H1 (cell line): ENCODE results near the gene BCAM. TPM values are rescaled to one million over a fixed set of nuclear protein-coding genes. Genes with fewer than 3 reads are reported as not detected.

Experiments used
- CBX8 ChIP-seq: fragments of 300-800, 300-1000 bp; sonication (generic); IDR thresholded peaks from 2 replicates; pipeline ENCODE4 v1.7.1; 2016; ENCODE audit warnings: low read depth, low read length, borderline replicate concordance
- CEBPB ChIP-seq: IDR thresholded peaks from 2 replicates; pipeline ENCODE4 v1.6.1; 2012; ENCODE audit warnings: low read depth, low read length
- GTF2F1 ChIP-seq: IDR thresholded peaks from 2 replicates; pipeline ENCODE4 v1.6.1; 2012; ENCODE audit warnings: low read depth, low read length, improper control_type of control experiment, borderline replicate concordance
- HDAC2 ChIP-seq, 2 experiments: fragments of 300-600 bp in 1 of 2; sonication (generic) in 1 of 2; IDR thresholded peaks; 2 replicates each; pipeline ENCODE4 v1.6.1; 2011 to 2012; ENCODE audit warnings: low read depth in 2 of 2, low read length in 2 of 2, mild to moderate bottlenecking in 2 of 2, moderate library complexity in 2 of 2, borderline replicate concordance in 1 of 2, inconsistent platforms in 1 of 2
- KDM4A ChIP-seq: IDR thresholded peaks from one replicate; pipeline ENCODE4 v1.7.1; 2012; ENCODE audit warnings: low read depth, mild to moderate bottlenecking, moderate library complexity, low read length, inconsistent platforms; ENCODE audit not compliant: severe bottlenecking
- RXRA ChIP-seq: IDR thresholded peaks from 2 replicates; pipeline ENCODE4 v1.6.1; 2011; ENCODE audit warnings: low read depth, mild to moderate bottlenecking, low read length, moderate library complexity; ENCODE audit not compliant: insufficient read depth
- SUZ12 ChIP-seq: fragments of 200-600 bp; sonication (generic); IDR thresholded peaks from 2 replicates; pipeline ENCODE4 v1.6.1; 2012; ENCODE audit warnings: mild to moderate bottlenecking, inconsistent platforms, low read length, moderate library complexity, mixed read lengths
- polyA plus RNA-seq, 7 experiments: library from polyadenylated mRNA; depleted of rRNA in 3 of 7; stranded (reverse) in 5 of 7; unstranded in 2 of 7; fragments of >200 nt in 5 of 7; fragments of 200-250 nt in 2 of 7; gene quantifications; 1 replicate in 5 of 7; 2 replicates in 1 of 7; 4 replicates in 1 of 7; pipeline versions ENCODE4 v1.2.1 to v1.2.3, GENCODE V29; 2011 to 2013; ENCODE audit warnings: missing spikeins in 2 of 7, mixed read lengths in 2 of 7
- total RNA-seq: library from RNA; stranded (reverse); fragmentation: NEBNext Ultra II Directional; extraction: Animal tissue kit (Norgen Biotek cat#: 25700); gene quantifications from 2 replicates; pipeline ENCODE4 v1.2.1, GENCODE V29; 2021
- TF ChIP-seq, protein P1 (sequence below), 3 experiments: IDR thresholded peaks; 1 replicate in 2 of 3; 2 replicates in 1 of 3; pipeline versions ENCODE4 v1.5.1 to v1.6.1; 2011; ENCODE audit warnings: low read length in 3 of 3, mild to moderate bottlenecking in 3 of 3, inconsistent platforms in 2 of 3, low read depth in 1 of 3, moderate library complexity in 1 of 3; ENCODE audit not compliant: insufficient read depth in 1 of 3; ENCODE audit errors: control extremely low read depth in 1 of 3
- TF ChIP-seq, protein P2 (sequence below): fragments of 300-600 bp; sonication (generic); IDR thresholded peaks from 2 replicates; pipeline ENCODE4 v1.7.1; 2012; ENCODE audit warnings: low read length, moderate library complexity, mild to moderate bottlenecking, inconsistent platforms; ENCODE audit not compliant: insufficient replicate concordance

BCAM gene
- total and polyA plus RNA-seq, 2 of the 8 experiments (the other 6 are each of a cell fraction or from before 2014, with no cell fraction given) = 32.5 to 81.4 TPM

- TF ChIP-seq, protein P1, sequence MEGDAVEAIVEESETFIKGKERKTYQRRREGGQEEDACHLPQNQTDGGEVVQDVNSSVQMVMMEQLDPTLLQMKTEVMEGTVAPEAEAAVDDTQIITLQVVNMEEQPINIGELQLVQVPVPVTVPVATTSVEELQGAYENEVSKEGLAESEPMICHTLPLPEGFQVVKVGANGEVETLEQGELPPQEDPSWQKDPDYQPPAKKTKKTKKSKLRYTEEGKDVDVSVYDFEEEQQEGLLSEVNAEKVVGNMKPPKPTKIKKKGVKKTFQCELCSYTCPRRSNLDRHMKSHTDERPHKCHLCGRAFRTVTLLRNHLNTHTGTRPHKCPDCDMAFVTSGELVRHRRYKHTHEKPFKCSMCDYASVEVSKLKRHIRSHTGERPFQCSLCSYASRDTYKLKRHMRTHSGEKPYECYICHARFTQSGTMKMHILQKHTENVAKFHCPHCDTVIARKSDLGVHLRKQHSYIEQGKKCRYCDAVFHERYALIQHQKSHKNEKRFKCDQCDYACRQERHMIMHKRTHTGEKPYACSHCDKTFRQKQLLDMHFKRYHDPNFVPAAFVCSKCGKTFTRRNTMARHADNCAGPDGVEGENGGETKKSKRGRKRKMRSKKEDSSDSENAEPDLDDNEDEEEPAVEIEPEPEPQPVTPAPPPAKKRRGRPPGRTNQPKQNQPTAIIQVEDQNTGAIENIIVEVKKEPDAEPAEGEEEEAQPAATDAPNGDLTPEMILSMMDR (IDR thresholded peaks at IDR 0.05; ENCODE audit: control extremely low read depth in 1 of 3, insufficient read depth in 1 of 3, low read depth in 1 of 3, low read length in 3 of 3) = no peak
- TF ChIP-seq RXRA (no peak), CEBPB (no peak), SUZ12 (no peak), CBX8 (no peak), GTF2F1 (no peak), HDAC2 (IDR thresholded peaks at IDR 0.05; ENCODE audit: borderline replicate concordance in 1 of 2, low read depth in 2 of 2, low read length in 2 of 2) (no peak), KDM4A (no peak)
- TF ChIP-seq, protein P2, sequence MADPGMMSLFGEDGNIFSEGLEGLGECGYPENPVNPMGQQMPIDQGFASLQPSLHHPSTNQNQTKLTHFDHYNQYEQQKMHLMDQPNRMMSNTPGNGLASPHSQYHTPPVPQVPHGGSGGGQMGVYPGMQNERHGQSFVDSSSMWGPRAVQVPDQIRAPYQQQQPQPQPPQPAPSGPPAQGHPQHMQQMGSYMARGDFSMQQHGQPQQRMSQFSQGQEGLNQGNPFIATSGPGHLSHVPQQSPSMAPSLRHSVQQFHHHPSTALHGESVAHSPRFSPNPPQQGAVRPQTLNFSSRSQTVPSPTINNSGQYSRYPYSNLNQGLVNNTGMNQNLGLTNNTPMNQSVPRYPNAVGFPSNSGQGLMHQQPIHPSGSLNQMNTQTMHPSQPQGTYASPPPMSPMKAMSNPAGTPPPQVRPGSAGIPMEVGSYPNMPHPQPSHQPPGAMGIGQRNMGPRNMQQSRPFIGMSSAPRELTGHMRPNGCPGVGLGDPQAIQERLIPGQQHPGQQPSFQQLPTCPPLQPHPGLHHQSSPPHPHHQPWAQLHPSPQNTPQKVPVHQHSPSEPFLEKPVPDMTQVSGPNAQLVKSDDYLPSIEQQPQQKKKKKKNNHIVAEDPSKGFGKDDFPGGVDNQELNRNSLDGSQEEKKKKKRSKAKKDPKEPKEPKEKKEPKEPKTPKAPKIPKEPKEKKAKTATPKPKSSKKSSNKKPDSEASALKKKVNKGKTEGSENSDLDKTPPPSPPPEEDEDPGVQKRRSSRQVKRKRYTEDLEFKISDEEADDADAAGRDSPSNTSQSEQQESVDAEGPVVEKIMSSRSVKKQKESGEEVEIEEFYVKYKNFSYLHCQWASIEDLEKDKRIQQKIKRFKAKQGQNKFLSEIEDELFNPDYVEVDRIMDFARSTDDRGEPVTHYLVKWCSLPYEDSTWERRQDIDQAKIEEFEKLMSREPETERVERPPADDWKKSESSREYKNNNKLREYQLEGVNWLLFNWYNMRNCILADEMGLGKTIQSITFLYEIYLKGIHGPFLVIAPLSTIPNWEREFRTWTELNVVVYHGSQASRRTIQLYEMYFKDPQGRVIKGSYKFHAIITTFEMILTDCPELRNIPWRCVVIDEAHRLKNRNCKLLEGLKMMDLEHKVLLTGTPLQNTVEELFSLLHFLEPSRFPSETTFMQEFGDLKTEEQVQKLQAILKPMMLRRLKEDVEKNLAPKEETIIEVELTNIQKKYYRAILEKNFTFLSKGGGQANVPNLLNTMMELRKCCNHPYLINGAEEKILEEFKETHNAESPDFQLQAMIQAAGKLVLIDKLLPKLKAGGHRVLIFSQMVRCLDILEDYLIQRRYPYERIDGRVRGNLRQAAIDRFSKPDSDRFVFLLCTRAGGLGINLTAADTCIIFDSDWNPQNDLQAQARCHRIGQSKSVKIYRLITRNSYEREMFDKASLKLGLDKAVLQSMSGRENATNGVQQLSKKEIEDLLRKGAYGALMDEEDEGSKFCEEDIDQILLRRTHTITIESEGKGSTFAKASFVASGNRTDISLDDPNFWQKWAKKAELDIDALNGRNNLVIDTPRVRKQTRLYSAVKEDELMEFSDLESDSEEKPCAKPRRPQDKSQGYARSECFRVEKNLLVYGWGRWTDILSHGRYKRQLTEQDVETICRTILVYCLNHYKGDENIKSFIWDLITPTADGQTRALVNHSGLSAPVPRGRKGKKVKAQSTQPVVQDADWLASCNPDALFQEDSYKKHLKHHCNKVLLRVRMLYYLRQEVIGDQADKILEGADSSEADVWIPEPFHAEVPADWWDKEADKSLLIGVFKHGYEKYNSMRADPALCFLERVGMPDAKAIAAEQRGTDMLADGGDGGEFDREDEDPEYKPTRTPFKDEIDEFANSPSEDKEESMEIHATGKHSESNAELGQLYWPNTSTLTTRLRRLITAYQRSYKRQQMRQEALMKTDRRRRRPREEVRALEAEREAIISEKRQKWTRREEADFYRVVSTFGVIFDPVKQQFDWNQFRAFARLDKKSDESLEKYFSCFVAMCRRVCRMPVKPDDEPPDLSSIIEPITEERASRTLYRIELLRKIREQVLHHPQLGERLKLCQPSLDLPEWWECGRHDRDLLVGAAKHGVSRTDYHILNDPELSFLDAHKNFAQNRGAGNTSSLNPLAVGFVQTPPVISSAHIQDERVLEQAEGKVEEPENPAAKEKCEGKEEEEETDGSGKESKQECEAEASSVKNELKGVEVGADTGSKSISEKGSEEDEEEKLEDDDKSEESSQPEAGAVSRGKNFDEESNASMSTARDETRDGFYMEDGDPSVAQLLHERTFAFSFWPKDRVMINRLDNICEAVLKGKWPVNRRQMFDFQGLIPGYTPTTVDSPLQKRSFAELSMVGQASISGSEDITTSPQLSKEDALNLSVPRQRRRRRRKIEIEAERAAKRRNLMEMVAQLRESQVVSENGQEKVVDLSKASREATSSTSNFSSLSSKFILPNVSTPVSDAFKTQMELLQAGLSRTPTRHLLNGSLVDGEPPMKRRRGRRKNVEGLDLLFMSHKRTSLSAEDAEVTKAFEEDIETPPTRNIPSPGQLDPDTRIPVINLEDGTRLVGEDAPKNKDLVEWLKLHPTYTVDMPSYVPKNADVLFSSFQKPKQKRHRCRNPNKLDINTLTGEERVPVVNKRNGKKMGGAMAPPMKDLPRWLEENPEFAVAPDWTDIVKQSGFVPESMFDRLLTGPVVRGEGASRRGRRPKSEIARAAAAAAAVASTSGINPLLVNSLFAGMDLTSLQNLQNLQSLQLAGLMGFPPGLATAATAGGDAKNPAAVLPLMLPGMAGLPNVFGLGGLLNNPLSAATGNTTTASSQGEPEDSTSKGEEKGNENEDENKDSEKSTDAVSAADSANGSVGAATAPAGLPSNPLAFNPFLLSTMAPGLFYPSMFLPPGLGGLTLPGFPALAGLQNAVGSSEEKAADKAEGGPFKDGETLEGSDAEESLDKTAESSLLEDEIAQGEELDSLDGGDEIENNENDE = no peak
These were observed 30.4 kb downstream of the BCAM start (continued) for GRCh38 chr19:44839276-44839675.
